ENCODE measurements around the gene ABI1. TPM values are rescaled to one million over a fixed set of nuclear protein-coding genes. Genes with fewer than 3 reads are reported as not detected.

ABI1 gene
- total RNA-seq, 4 donors from 2014 or later = 51.4 to 67.1 (median 63.3) TPM

GRCh38 chr10:26770069-26770468 is 90.7 kb downstream of the ABI1 start:
- no peak for DNase-seq
- H3K4me3 ChIP-seq = no peak overlapping the region
- intact Hi-C loops (cut with DNase I) = no loop called here
- H3K36me3 ChIP-seq = peaks cover 0 to 50% (median 0%) of the 10 kb centered on the region in 3 donors
- no peaks in the 10 kb centered on the region for H3K9me3 ChIP-seq
- no peaks in the 10 kb centered on the region for H3K27me3 ChIP-seq
- H3K4me1 ChIP-seq = no peaks in the 10 kb centered on the region
- H3K27ac ChIP-seq = no peak overlapping the region
- TF ChIP-seq POLR2A (IDR thresholded peaks at IDR 0.05) = no peak
- no peak for TF ChIP-seq CTCF (IDR thresholded peaks at IDR 0.05)
- WGBS, 2 donors = 95 to 97% methylated on average over 4 of the region's 4 CpGs

GRCh38 chr10:26765549-26765948 is 95.2 kb downstream of the ABI1 start:
- peaks cover 0 to 90% (median 0%) of the 10 kb centered on the region in 3 donors for H3K36me3 ChIP-seq
- 100% methylated on average over 1 of the region's 2 CpGs for WGBS, 2 donors
- TF ChIP-seq CTCF (IDR thresholded peaks at IDR 0.05) (no peak), POLR2A (IDR thresholded peaks at IDR 0.05) (no peak)
- intact Hi-C loops (cut with DNase I) = no loop called here
- no peaks in the 10 kb centered on the region for H3K9me3 ChIP-seq
- no peak overlapping the region for H3K4me3 ChIP-seq
- no peak for DNase-seq
- H3K4me1 ChIP-seq = no peaks in the 10 kb centered on the region
- no peaks in the 10 kb centered on the region for H3K27me3 ChIP-seq
- no peak overlapping the region for H3K27ac ChIP-seq

- Histone ChIP-seq H3K27ac (no peak overlapping the region), H3K27me3 (no peaks in the 10 kb centered on the region), H3K4me3 (no peak overlapping the region), H3K4me1 (peaks cover 0 to 15% (median 0%) of the 10 kb centered on the region in 3 donors), H3K9me3 (no peaks in the 10 kb centered on the region), H3K36me3 (peaks cover 0 to 63% (median 0%) of the 10 kb centered on the region in 3 donors)
- TF ChIP-seq CTCF (IDR thresholded peaks at IDR 0.05) (no peak), POLR2A (IDR thresholded peaks at IDR 0.05) (no peak)
- no peak for DNase-seq
- WGBS, 2 donors = 86 to 87% methylated on average over 4 of the region's 4 CpGs
- intact Hi-C loops (cut with DNase I) = no loop called here
These were observed 101.8 kb downstream of the ABI1 start for GRCh38 chr10:26759008-26759407.

GRCh38 chr10:26755443-26755903 is 105.3 kb downstream of the ABI1 start:
- Histone ChIP-seq H3K4me1 (peaks cover 0 to 15% (median 0%) of the 10 kb centered on the region in 3 donors), H3K36me3 (peaks cover 0 to 61% (median 0%) of the 10 kb centered on the region in 3 donors), H3K27me3 (no peaks in the 10 kb centered on the region), H3K27ac (no peak overlapping the region), H3K9me3 (no peaks in the 10 kb centered on the region), H3K4me3 (no peak overlapping the region)
- no peak for TF ChIP-seq POLR2A (IDR thresholded peaks at IDR 0.05)
- DNase-seq = no peak
- intact Hi-C loops (cut with DNase I) = no loop called here
- WGBS, 2 donors = 34 to 38% methylated on average over 4 of the region's 4 CpGs

- H3K27ac ChIP-seq = no peak overlapping the region
- no peaks in the 10 kb centered on the region for H3K27me3 ChIP-seq
- TF ChIP-seq CTCF (IDR thresholded peaks at IDR 0.05) (no peak), POLR2A (IDR thresholded peaks at IDR 0.05) (no peak)
- intact Hi-C loops (cut with DNase I) = no loop called here
- no peaks in the 10 kb centered on the region for H3K4me1 ChIP-seq
- WGBS, 2 donors = 70 to 79% methylated on average over 5 of the region's 5 CpGs
- peaks cover 0 to 100% (median 0%) of the 10 kb centered on the region in 3 donors for H3K36me3 ChIP-seq
- DNase-seq = no peak
- no peak overlapping the region for H3K4me3 ChIP-seq
- H3K9me3 ChIP-seq = no peaks in the 10 kb centered on the region
These were observed 114.7 kb downstream of the ABI1 start for GRCh38 chr10:26746061-26746460.

GRCh38 chr10:26743841-26744240 is 116.9 kb downstream of the ABI1 start:
- Histone ChIP-seq H3K27ac (no peak overlapping the region), H3K27me3 (no peaks in the 10 kb centered on the region), H3K4me1 (peaks cover 0 to 14% (median 0%) of the 10 kb centered on the region in 3 donors), H3K9me3 (no peaks in the 10 kb centered on the region), H3K4me3 (no peak overlapping the region), H3K36me3 (peaks cover 0 to 89% (median 0%) of the 10 kb centered on the region in 3 donors)
- WGBS, 2 donors = 80 to 100% methylated on average over 1 of the region's 1 CpG
- no peak for DNase-seq
- intact Hi-C loops (cut with DNase I) = no loop called here
- TF ChIP-seq CTCF (IDR thresholded peaks at IDR 0.05) (no peak), POLR2A (IDR thresholded peaks at IDR 0.05) (no peak)
